Measurements from ENCODE around the gene MLPH. TPM values are rescaled to one million over a fixed set of nuclear protein-coding genes. Genes with fewer than 3 reads are reported as not detected.

MLPH gene
- total RNA-seq, 2 experiments from 2014 or later, result 0.39 TPM; not detected in 1

- peak; percentile 57 to 85 (median 72) for DNase-seq
- ChIA-PET CTCF (interaction anchor here (0.6 to 5.9 kb wide), 18 partner anchors 9 to 490 kb away, joined by 3 to 127 read pairs (median 4); partner anchors contain the start of genes COL6A3 and COPS8), POLR2A (interaction anchor here (0.9 to 4.1 kb wide), 10 partner anchors 34 to 389 kb away, joined by 3 to 59 read pairs (median 6); partner anchors contain the start of gene COPS8)
- Mint-ChIP-seq H3K27ac (peak overlapping the region; percentile 82), H3K9me3 (no peaks in the 10 kb centered on the region), H3K36me3 (ENCODE audit: low read depth) (no peaks in the 10 kb centered on the region), H3K27me3 (peaks cover 15% of the 10 kb centered on the region), H3K4me3 (peak overlapping the region; percentile 93), H3K4me1 (ENCODE audit: low read depth) (peaks cover 32% of the 10 kb centered on the region)
- Histone ChIP-seq H3K9me3 (ENCODE audit: control insufficient read depth in 1 of 2, insufficient read depth in 1 of 2, low read length in 2 of 2) (no peaks in the 10 kb centered on the region), H3K4me3 (ENCODE audit: low read length) (peak overlapping the region; percentile 67), H3K27me3 (ENCODE audit: control insufficient read depth in 1 of 2, insufficient read depth in 2 of 2, low read length in 2 of 2) (peaks cover 0 to 5% of the 10 kb centered on the region in 2 experiments), H3K36me3 (ENCODE audit: insufficient read depth, low read length) (no peaks in the 10 kb centered on the region), H3K27ac (ENCODE audit: low read depth in 1 of 2, low read length in 2 of 2) (no peak overlapping the region), H3K4me1 (ENCODE audit: insufficient read depth, low read length) (peaks cover 20% of the 10 kb centered on the region)
- peak; percentile 97 for TF ChIP-seq CTCF (IDR thresholded peaks at IDR 0.05)
- intact Hi-C loops (cut with DNase I, micrococcal nuclease), result loop anchor here (1.0 to 10.0 kb wide), 3 partner anchors 54 to 390 kb away; partner anchors contain the start of gene COPS8 (in 1 of the 2)
- ATAC-seq (ENCODE audit: poor library complexity), result peak; percentile 85
Measured at GRCh38 chr2:237474931-237475703, 11.9 kb upstream of the MLPH start.

GRCh38 chr2:237475704-237476141 lies 11.3 kb upstream of the MLPH start:
- H3K4me1 Mint-ChIP-seq (ENCODE audit: low read depth), result peaks cover 32% of the 10 kb centered on the region
- peaks cover 20% of the 10 kb centered on the region for H3K4me1 ChIP-seq (ENCODE audit: insufficient read depth, low read length)
- H3K27me3 ChIP-seq (ENCODE audit: control insufficient read depth in 1 of 2, insufficient read depth in 2 of 2, low read length in 2 of 2), result peaks cover 0 to 8% of the 10 kb centered on the region in 2 experiments
- H3K27me3 Mint-ChIP-seq, result peaks cover 15% of the 10 kb centered on the region
- H3K4me3 ChIP-seq (ENCODE audit: low read length), result peak overlapping the region; percentile 67
- no peaks in the 10 kb centered on the region for H3K36me3 ChIP-seq (ENCODE audit: insufficient read depth, low read length)
- no peaks in the 10 kb centered on the region for H3K36me3 Mint-ChIP-seq (ENCODE audit: low read depth)
- H3K4me3 Mint-ChIP-seq, result peak overlapping the region; percentile 82
- POLR2A ChIA-PET, result interaction anchor here (0.9 to 4.1 kb wide), 9 partner anchors 41 to 390 kb away, joined by 3 to 59 read pairs (median 5); partner anchors contain the start of gene COPS8
- peak; percentile 62 for ATAC-seq (ENCODE audit: poor library complexity)
- CTCF ChIA-PET, result interaction anchor here (0.7 to 5.9 kb wide), 17 partner anchors 10 to 489 kb away, joined by 3 to 127 read pairs (median 4); partner anchors contain the start of genes COL6A3 and COPS8
- DNase-seq, result peak in 9 of 14 experiments; percentile 5 to 63 (median 22)
- peak; percentile 55 for TF ChIP-seq CTCF (IDR thresholded peaks at IDR 0.05)
- H3K9me3 ChIP-seq (ENCODE audit: control insufficient read depth in 1 of 2, insufficient read depth in 1 of 2, low read length in 2 of 2), result no peaks in the 10 kb centered on the region
- intact Hi-C loops (cut with DNase I, micrococcal nuclease), result loop anchor here (1.0 to 10.0 kb wide), 3 partner anchors 54 to 391 kb away; partner anchors contain the start of gene COPS8 (in 1 of the 2)
- peak overlapping the region; percentile 65 for H3K27ac Mint-ChIP-seq
- H3K9me3 Mint-ChIP-seq, result no peaks in the 10 kb centered on the region
- no peak overlapping the region for H3K27ac ChIP-seq (ENCODE audit: low read depth in 1 of 2, low read length in 2 of 2)

- peaks cover 0 to 12% of the 10 kb centered on the region in 2 experiments for H3K27me3 ChIP-seq (ENCODE audit: control insufficient read depth in 1 of 2, insufficient read depth in 2 of 2, low read length in 2 of 2)
- peaks cover 20% of the 10 kb centered on the region for H3K4me1 ChIP-seq (ENCODE audit: insufficient read depth, low read length)
- peaks cover 21% of the 10 kb centered on the region for H3K4me1 Mint-ChIP-seq (ENCODE audit: low read depth)
- TF ChIP-seq CTCF (IDR thresholded peaks at IDR 0.05), result no peak
- no peak for ATAC-seq (ENCODE audit: poor library complexity)
- H3K36me3 Mint-ChIP-seq (ENCODE audit: low read depth), result no peaks in the 10 kb centered on the region
- no peak overlapping the region for H3K4me3 ChIP-seq (ENCODE audit: low read length)
- H3K27ac Mint-ChIP-seq, result no peak overlapping the region
- no peaks in the 10 kb centered on the region for H3K36me3 ChIP-seq (ENCODE audit: insufficient read depth, low read length)
- ChIA-PET CTCF (interaction anchor here (5.9 kb wide), 1 partner anchor 57 kb away, joined by 127 read pairs; no protein-coding TSS in a partner anchor), POLR2A (no interaction called here)
- H3K27me3 Mint-ChIP-seq, result peaks cover 31% of the 10 kb centered on the region
- H3K27ac ChIP-seq (ENCODE audit: low read depth in 1 of 2, low read length in 2 of 2), result no peak overlapping the region
- no peaks in the 10 kb centered on the region for H3K9me3 ChIP-seq (ENCODE audit: control insufficient read depth in 1 of 2, insufficient read depth in 1 of 2, low read length in 2 of 2)
- DNase-seq, result no peak
- H3K9me3 Mint-ChIP-seq, result no peaks in the 10 kb centered on the region
- intact Hi-C loops (cut with DNase I, micrococcal nuclease), result loop anchor here in 1 of 2 experiments (10.0 kb wide), 1 partner anchor 393 kb away; the partner anchor contains the start of gene COPS8
- no peak overlapping the region for H3K4me3 Mint-ChIP-seq
Measured at GRCh38 chr2:237478095-237478494, 9.0 kb upstream of the MLPH start.
